GM23248 (cell line): Measurements from ENCODE around the gene CAMK2N1. TPM values are rescaled to one million over a fixed set of nuclear protein-coding genes. Genes with fewer than 3 reads are reported as not detected.

Experiments used
- DNase-seq: peaks from one replicate; pipeline ENCODE4 v3.0.0-alpha.2; 2015
- H2AFZ ChIP-seq: fragments of 200-600 bp; sonication (generic); 2 replicates; pipeline ENCODE4 v1.6.1; 2016; ENCODE audit warnings: antibody characterized with exemption
- H3F3A ChIP-seq: fragments of 200-600 bp; sonication (generic); 2 replicates; pipeline ENCODE4 v1.6.1; 2016; ENCODE audit warnings: mild to moderate bottlenecking, antibody characterized with exemption, mixed run types; ENCODE audit not compliant: insufficient read depth
- H3K27ac ChIP-seq: fragments of 200-600 bp; sonication (generic); 2 replicates; pipeline ENCODE4 v1.5.1; 2016; ENCODE audit warnings: mild to moderate bottlenecking
- H3K27me3 ChIP-seq: fragments of 200-600 bp; sonication (generic); replicated peaks from 2 replicates; pipeline ENCODE4 v1.6.1; 2016; ENCODE audit warnings: mild to moderate bottlenecking; ENCODE audit not compliant: insufficient read depth
- H3K36me3 ChIP-seq: fragments of 200-600 bp; sonication (generic); 2 replicates; pipeline ENCODE4 v1.6.1; 2016; ENCODE audit warnings: low read depth, mild to moderate bottlenecking
- H3K4me1 ChIP-seq: fragments of 200-600 bp; sonication (generic); 2 replicates; pipeline ENCODE4 v1.6.1; 2016; ENCODE audit warnings: mild to moderate bottlenecking; ENCODE audit not compliant: insufficient read depth
- H3K4me2 ChIP-seq: fragments of 200-600 bp; sonication (generic); one replicate; pipeline ENCODE4 v1.6.1; 2016; ENCODE audit warnings: mild to moderate bottlenecking; ENCODE audit not compliant: unreplicated experiment
- H3K4me3 ChIP-seq: fragments of 200-600 bp; sonication (generic); 2 replicates; pipeline ENCODE4 v1.5.1; 2016; ENCODE audit warnings: mild to moderate bottlenecking
- H3K79me2 ChIP-seq: fragments of 200-600 bp; sonication (generic); 2 replicates; pipeline ENCODE4 v1.6.1; 2016; ENCODE audit warnings: mild to moderate bottlenecking; ENCODE audit not compliant: insufficient read depth
- H3K9ac ChIP-seq: fragments of 200-600 bp; sonication (generic); 2 replicates; pipeline ENCODE4 v1.6.1; 2016; ENCODE audit warnings: mild to moderate bottlenecking
- H3K9me2 ChIP-seq: fragments of 200-600 bp; sonication (generic); 2 replicates; pipeline ENCODE4 v1.6.1; 2016; ENCODE audit warnings: mixed run types, mild to moderate bottlenecking, moderate library complexity; ENCODE audit not compliant: insufficient read depth
- H3K9me3 ChIP-seq: fragments of 200-600 bp; sonication (generic); one replicate; pipeline ENCODE4 v1.6.1; 2017; ENCODE audit warnings: low read depth
- H4K20me1 ChIP-seq: fragments of 200-600 bp; sonication (generic); 2 replicates; pipeline ENCODE4 v1.6.0; 2016; ENCODE audit not compliant: insufficient read depth
- EZH2 ChIP-seq: fragments of 200-600 bp; sonication (generic); IDR thresholded peaks from 2 replicates; pipeline ENCODE4 v1.6.1; 2018; ENCODE audit warnings: antibody characterized with exemption, mild to moderate bottlenecking; ENCODE audit not compliant: insufficient read depth, poor library complexity, severe bottlenecking
- EZH2phosphoT487 ChIP-seq: fragments of 200-600 bp; sonication (generic); IDR thresholded peaks from 2 replicates; pipeline ENCODE4 v1.6.1; 2018; ENCODE audit warnings: antibody characterized with exemption, moderate library complexity, mild to moderate bottlenecking, low read depth; ENCODE audit not compliant: insufficient read depth
- WGBS, 2 experiments: methylation state at CpG; one replicate each; pipeline ENCODE4 v1.1.6; 2015 to 2017; ENCODE audit warnings: low lambda C conversion rate in 2 of 2, low coverage in 1 of 2; ENCODE audit errors: missing lambda C conversion rate in 2 of 2; 5-methylcytosine and 5-hydroxymethylcytosine counted together
- in situ Hi-C: fragments of 300-500 bp; cut with MboI; formaldehyde crosslinking; loops from 2 replicates; pipeline ENCODE4 v1.15.0; 2020
- polyA plus RNA-seq: library from polyadenylated mRNA; unstranded; fragments of >200 nt; fragmentation: Nextera tagmentation; extraction: Ambion mirVana; gene quantifications from 2 replicates; pipeline ENCODE4 v1.2.1, GENCODE V29; 2016
- total RNA-seq: library from RNA; depleted of rRNA; stranded (reverse); fragments of >200 nt; shearing (Covaris generic); gene quantifications from 2 replicates; pipeline ENCODE4 v1.2.3, GENCODE V29; 2014

The CAMK2N1 gene
- total and polyA plus RNA-seq, 2 experiments from 2014 or later: 28.6 to 37.6 TPM

GRCh38 chr1:20511518-20512428 lies 25.8 kb upstream of the CAMK2N1 start:
- no peak overlapping the region; the same call in 1 of the 2 replicates for H2AFZ ChIP-seq
- H3K27me3 ChIP-seq: no peaks in the 10 kb centered on the region
- DNase-seq: peak; percentile 53
- H3K9me2 ChIP-seq: no peaks in the 10 kb centered on the region
- H3K27ac ChIP-seq: no peak overlapping the region
- no peak overlapping the region for H3K4me2 ChIP-seq
- in situ Hi-C loops: no loop called here
- no peaks in the 10 kb centered on the region for H3F3A ChIP-seq
- no peaks in the 10 kb centered on the region for H3K36me3 ChIP-seq
- 45 to 48% methylated on average over 6 of the region's 6 CpGs for WGBS, 2 experiments
- H3K79me2 ChIP-seq: peaks cover 14% of the 10 kb centered on the region
- TF ChIP-seq EZH2phosphoT487 (no peak), EZH2 (no peak)
- H3K4me1 ChIP-seq: peaks cover 6% of the 10 kb centered on the region
- H3K9ac ChIP-seq: 0 out of 2 replicates have a peak overlapping the region, but pooled peaks have one; percentile 7
- no peaks in the 10 kb centered on the region for H3K9me3 ChIP-seq
- no peak overlapping the region for H3K4me3 ChIP-seq
- no peaks in the 10 kb centered on the region for H4K20me1 ChIP-seq

DNA sequence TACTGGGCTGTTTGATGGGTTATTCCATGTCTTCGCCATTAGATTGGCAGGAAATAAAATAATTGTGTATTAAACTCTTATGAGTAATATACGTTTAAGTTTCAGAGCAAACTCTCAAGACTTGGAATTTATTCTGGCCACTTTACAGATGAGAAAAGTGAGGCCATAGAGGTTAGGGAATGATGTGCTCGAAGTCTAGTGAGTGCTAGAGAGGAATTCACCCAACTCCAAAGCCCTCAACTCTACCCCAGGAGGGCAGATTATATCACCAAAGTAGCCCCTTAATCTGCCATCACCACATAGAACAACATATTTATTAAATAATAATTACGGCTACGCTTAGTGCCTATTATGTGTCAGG lies 22.4 kb upstream of the CAMK2N1 start:
- 60 to 62% methylated on average over 5 of the region's 5 CpGs for WGBS, 2 experiments
- Histone ChIP-seq H2AFZ (peak overlapping the region; percentile 99), H3K9ac (peak overlapping the region; percentile 91), H3K4me2 (peak overlapping the region; percentile 96), H3K9me2 (no peaks in the 10 kb centered on the region), H3F3A (no peaks in the 10 kb centered on the region), H3K36me3 (no peaks in the 10 kb centered on the region), H3K9me3 (no peaks in the 10 kb centered on the region), H4K20me1 (no peaks in the 10 kb centered on the region), H3K4me3 (peak overlapping the region; percentile 94), H3K79me2 (peaks cover 47% of the 10 kb centered on the region), H3K4me1 (peaks cover 16% of the 10 kb centered on the region), H3K27me3 (no peaks in the 10 kb centered on the region), H3K27ac (peak overlapping the region; percentile 56; the same call in 1 of the 2 replicates)
- TF ChIP-seq EZH2phosphoT487 (no peak), EZH2 (no peak)
- DNase-seq: no peak
- in situ Hi-C loops: no loop called here

- DNase-seq: peak; percentile 95
- H3F3A ChIP-seq: no peaks in the 10 kb centered on the region
- H3K9me2 ChIP-seq: no peaks in the 10 kb centered on the region
- 0 to 1% methylated on average over 45 to 56 of the region's 58 CpGs for WGBS, 2 experiments
- no peaks in the 10 kb centered on the region for H3K36me3 ChIP-seq
- peak within 1 kb of the TSS; percentile 99 for H2AFZ ChIP-seq
- in situ Hi-C loops: no loop called here
- peaks cover 53% of the 10 kb centered on the region for H3K79me2 ChIP-seq
- peak within 1 kb of the TSS; percentile 94 for H3K4me3 ChIP-seq
- H3K9ac ChIP-seq: peak within 1 kb of the TSS; percentile 91
- TF ChIP-seq EZH2phosphoT487 (no peak), EZH2 (no peak)
- no peaks in the 10 kb centered on the region for H3K27me3 ChIP-seq
- H3K9me3 ChIP-seq: no peaks in the 10 kb centered on the region
- H3K4me1 ChIP-seq: peaks cover 16% of the 10 kb centered on the region
- peak within 1 kb of the TSS; percentile 96 for H3K4me2 ChIP-seq
- peak within 1 kb of the TSS; percentile 56 for H3K27ac ChIP-seq
- H4K20me1 ChIP-seq: no peaks in the 10 kb centered on the region
Measured at GRCh38 chr1:20507564-20508410, 21.8 kb upstream of the CAMK2N1 start, which contains the start of gene MUL1. Gene MUL1 (minus strand): TSS chr1:20508151. CDS start chr1:20508024, 127 bp downstream.

DNA sequence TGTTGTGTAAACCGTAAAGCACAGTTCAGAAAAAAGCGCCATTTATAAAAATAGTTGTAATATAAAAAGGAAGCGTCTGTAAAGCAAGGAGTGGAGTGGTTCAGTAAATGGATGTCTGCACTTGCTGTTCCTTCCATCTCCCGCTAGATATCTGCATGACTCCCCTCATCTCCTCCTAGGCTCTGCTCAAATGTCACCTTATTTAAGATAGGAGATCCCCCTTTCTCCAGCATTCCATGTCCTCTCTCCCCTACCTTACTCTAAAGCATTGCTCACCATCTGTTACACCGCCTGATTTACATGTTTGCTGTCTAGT lies 21.2 kb upstream of the CAMK2N1 start:
- in situ Hi-C loops: no loop called here
- Histone ChIP-seq H3K4me3 (peak overlapping the region; percentile 94), H3K4me2 (peak overlapping the region; percentile 96), H3K4me1 (peaks cover 16% of the 10 kb centered on the region), H4K20me1 (no peaks in the 10 kb centered on the region), H3K36me3 (no peaks in the 10 kb centered on the region), H3K27ac (peak overlapping the region; percentile 56), H3K9me3 (no peaks in the 10 kb centered on the region), H3K27me3 (no peaks in the 10 kb centered on the region), H2AFZ (peak overlapping the region; percentile 99), H3K9ac (peak overlapping the region; percentile 91), H3K9me2 (no peaks in the 10 kb centered on the region), H3F3A (no peaks in the 10 kb centered on the region), H3K79me2 (peaks cover 55% of the 10 kb centered on the region)
- WGBS, 2 experiments: 3 to 4% methylated on average over 5 of the region's 5 CpGs
- TF ChIP-seq EZH2 (no peak), EZH2phosphoT487 (no peak)
- DNase-seq: no peak
